Ureter (tissue), 1 donor: ENCODE data around the gene BUD13. TPM values are rescaled to one million over a fixed set of nuclear protein-coding genes. Genes with fewer than 3 reads are reported as not detected.
"Not testable (repeated sequence)": the region's sequence is repeated elsewhere in the genome, so short reads cannot be mapped to it uniquely, and the experiment has no call there.

Experiments used
- DNase-seq: peaks from one replicate; pipeline ENCODE4 v3.0.0-alpha.2; 2020; ENCODE audit warnings: low spot score
- total RNA-seq: library from RNA; stranded (reverse); gene quantifications from one replicate; pipeline ENCODE4 v1.2.4, GENCODE V29; 2023
- donor health status: DM: yes; HTN: yes; CAD: no.

The BUD13 gene
- 16.9 TPM for total RNA-seq

- peak; percentile 92 for DNase-seq
These were observed at the start of gene BUD13 for GRCh38 chr11:116772443-116773202. Gene BUD13 (minus strand): TSS chr11:116772987. CDS start chr11:116772964, 23 bp downstream.

GRCh38 chr11:116822575-116822974, 49.8 kb upstream of the BUD13 start:
- no peak for DNase-seq

- DNase-seq = no peak
These were observed 48.5 kb upstream of the BUD13 start for GRCh38 chr11:116821050-116821918.

- DNase-seq = no peak
These were observed 46.3 kb upstream of the BUD13 start for GRCh38 chr11:116819049-116819448.

- DNase-seq = no peak
These were observed 41.7 kb upstream of the BUD13 start for GRCh38 chr11:116814502-116814901.

- DNase-seq = no peak
These were observed 41.1 kb upstream of the BUD13 start for GRCh38 chr11:116813781-116814471.

- no peak for DNase-seq
These were observed 40.4 kb upstream of the BUD13 start for GRCh38 chr11:116813170-116813569.

- DNase-seq = no peak
These were observed 39.3 kb upstream of the BUD13 start for GRCh38 chr11:116812109-116812508.

- DNase-seq = no peak
These were observed 38.4 kb upstream of the BUD13 start for GRCh38 chr11:116811194-116811593.

GRCh38 chr11:116808262-116809175, 35.7 kb upstream of the BUD13 start:
- no peak for DNase-seq

GRCh38 chr11:116807601-116808261, 34.9 kb upstream of the BUD13 start:
- DNase-seq = no peak

GRCh38 chr11:116804001-116804400, 31.2 kb upstream of the BUD13 start:
- no peak for DNase-seq

GRCh38 chr11:116801662-116802061, 28.9 kb upstream of the BUD13 start:
- DNase-seq = not testable (repeated sequence)

- no peak for DNase-seq
These were observed 27.8 kb upstream of the BUD13 start for GRCh38 chr11:116800610-116801009.

GRCh38 chr11:116798368-116798767, 25.6 kb upstream of the BUD13 start:
- DNase-seq = no peak

- no peak for DNase-seq
These were observed 25.0 kb upstream of the BUD13 start for GRCh38 chr11:116797816-116798215.

GRCh38 chr11:116796548-116796947, 23.8 kb upstream of the BUD13 start:
- DNase-seq = no peak

GRCh38 chr11:116794851-116795250, 22.1 kb upstream of the BUD13 start:
- DNase-seq = no peak

- DNase-seq = no peak
These were observed 20.9 kb upstream of the BUD13 start for GRCh38 chr11:116793772-116794097.

GRCh38 chr11:116792869-116793771, 20.3 kb upstream of the BUD13 start:
- no peak for DNase-seq
